ENCODE data around the gene DNER. TPM values are rescaled to one million over a fixed set of nuclear protein-coding genes. Genes with fewer than 3 reads are reported as not detected.
"Not testable (repeated sequence)": the region's sequence is repeated elsewhere in the genome, so short reads cannot be mapped to it uniquely, and the experiment has no call there.

The DNER gene
- total and polyA plus RNA-seq, 2 of the 4 experiments (the other 2 are of a cell fraction): under 0.01 to 0.14 TPM

DNA sequence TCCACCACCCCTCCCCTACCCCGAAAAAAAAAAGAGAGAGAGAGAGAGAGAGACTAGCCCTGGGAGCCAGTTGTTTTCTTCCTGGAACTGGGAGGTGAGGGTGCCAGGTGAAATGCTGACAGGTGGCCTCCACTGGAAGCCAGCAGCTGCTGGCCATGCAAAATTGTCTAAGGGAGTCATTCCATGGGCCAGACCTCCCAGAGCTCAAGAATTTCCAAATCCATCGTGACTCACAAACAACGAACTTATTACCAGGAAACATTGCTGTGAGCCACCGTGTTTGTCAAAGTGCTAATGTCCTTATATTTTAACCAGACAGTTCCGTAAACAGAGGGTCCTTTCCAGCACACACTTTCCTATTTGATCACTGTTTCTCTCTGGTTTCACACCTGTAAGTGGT lies 374.7 kb downstream of the DNER start:
- Histone ChIP-seq H3K79me1 (ENCODE audit: low read depth in 1 of 2, low read length in 2 of 2) (no peaks in the 10 kb centered on the region), H3K56ac (ENCODE audit: extremely low read depth, insufficient read depth, low read length) (no peak overlapping the region), H4K5ac (ENCODE audit: low read depth, low read length) (no peak overlapping the region), H2AFZ (replicated peaks; ENCODE audit: low read length, poor library complexity) (no peak overlapping the region), H3K27ac (ENCODE audit: insufficient read depth, low read length) (no peak overlapping the region), H3K9ac (ENCODE audit: low read depth, low read length) (no peak overlapping the region), H3K14ac (replicated peaks; ENCODE audit: low read depth, low read length) (no peak overlapping the region), H3K18ac (ENCODE audit: low read depth, low read length) (no peak overlapping the region), H2BK120ac (ENCODE audit: low read depth, low read length) (no peak overlapping the region), H2BK5ac (ENCODE audit: low read depth, low read length, poor library complexity, severe bottlenecking) (no peak overlapping the region), H4K91ac (ENCODE audit: insufficient read depth, low read depth, low read length) (no peak overlapping the region), H3K36me3 (ENCODE audit: control insufficient read depth, insufficient read depth, low read length) (no peaks in the 10 kb centered on the region), H4K8ac (ENCODE audit: low read depth in 2 of 2, low read length in 2 of 2) (no peak overlapping the region), H3K4me2 (ENCODE audit: low read depth, low read length) (no peak overlapping the region), H3K4me1 (ENCODE audit: control insufficient read depth, insufficient read depth, low read length) (no peaks in the 10 kb centered on the region), H3K9me3 (ENCODE audit: control insufficient read depth, insufficient read depth, low read length) (peaks cover 7% of the 10 kb centered on the region; the same call in 1 of the 2 replicates), H2AK9ac (replicated peaks; ENCODE audit: low read depth, low read length, poor library complexity) (no peak overlapping the region), H2BK15ac (ENCODE audit: low read depth, low read length) (no peak overlapping the region), H2AK5ac (ENCODE audit: low read depth, low read length) (no peak overlapping the region), H3K23ac (ENCODE audit: low read depth, low read length) (no peak overlapping the region), H3K9me1 (ENCODE audit: insufficient read depth, low read length) (no peaks in the 10 kb centered on the region), H3K4me3 (ENCODE audit: insufficient read depth, low read depth, low read length) (no peak overlapping the region), H2BK20ac (ENCODE audit: low read depth, low read length) (no peak overlapping the region), H3K27me3 (ENCODE audit: control insufficient read depth, insufficient read depth, low read length) (no peaks in the 10 kb centered on the region), H4K20me1 (ENCODE audit: insufficient read depth, low read length) (no peaks in the 10 kb centered on the region), H3K4ac (ENCODE audit: low read depth, low read length) (no peak overlapping the region)
- in situ Hi-C loops (cut with MboI; ENCODE audit: low sequenced_read_pairs) (no loop called here), dilution Hi-C loops (cut with HindIII; ENCODE audit: low sequenced_read_pairs, unreplicated experiment) (no loop called here), intact Hi-C loops (cut with micrococcal nuclease) (no loop called here)
- BruUV-seq (replicated peaks): no TSS peak
- TF ChIP-seq USF2 (IDR thresholded peaks at IDR 0.05; ENCODE audit: low read depth, low read length) (no peak), RCOR1 (IDR thresholded peaks at IDR 0.05; ENCODE audit: insufficient replicate concordance, low read length) (no peak), FOS (IDR thresholded peaks at IDR 0.05; ENCODE audit: low read depth, low read length) (no peak), MAFK (IDR thresholded peaks at IDR 0.05; ENCODE audit: low read depth, low read length) (no peak), RAD21 (IDR thresholded peaks at IDR 0.05; ENCODE audit: low read length) (no peak), ELK1 (IDR thresholded peaks at IDR 0.05; ENCODE audit: borderline replicate concordance, low read depth, low read length) (no peak)
- POLR2A ChIA-PET (ENCODE audit: unreplicated experiment): no interaction called here
- CTCF ChIA-PET: no interaction called here
- ATAC-seq (ENCODE audit: low read depth): no peak
- DNase-seq: no peak
- no CpG with 5 or more reads among the region's 5 CpGs for WGBS, 2 experiments (ENCODE audit: extremely low coverage in 2 of 2, insufficient read length in 1 of 2)

GRCh38 chr2:229339171-229339570 lies 375.2 kb downstream of the DNER start:
- H3K27me3 ChIP-seq (ENCODE audit: control insufficient read depth, insufficient read depth, low read length); H2BK120ac ChIP-seq (ENCODE audit: low read depth, low read length); CTCF ChIA-PET; H3K4me1 ChIP-seq (ENCODE audit: control insufficient read depth, insufficient read depth, low read length); H3K14ac ChIP-seq (replicated peaks; ENCODE audit: low read depth, low read length); H4K8ac ChIP-seq (ENCODE audit: low read depth in 2 of 2, low read length in 2 of 2); H3K79me1 ChIP-seq (ENCODE audit: low read depth in 1 of 2, low read length in 2 of 2); H2AK9ac ChIP-seq (replicated peaks; ENCODE audit: low read depth, low read length, poor library complexity); in situ Hi-C loops (cut with MboI; ENCODE audit: low sequenced_read_pairs); H4K20me1 ChIP-seq (ENCODE audit: insufficient read depth, low read length); H2BK20ac ChIP-seq (ENCODE audit: low read depth, low read length); DNase-seq; H4K91ac ChIP-seq (ENCODE audit: insufficient read depth, low read depth, low read length); H3K56ac ChIP-seq (ENCODE audit: extremely low read depth, insufficient read depth, low read length); H2BK15ac ChIP-seq (ENCODE audit: low read depth, low read length); H3K36me3 ChIP-seq (ENCODE audit: control insufficient read depth, insufficient read depth, low read length); dilution Hi-C loops (cut with HindIII; ENCODE audit: low sequenced_read_pairs, unreplicated experiment); intact Hi-C loops (cut with micrococcal nuclease); H3K4ac ChIP-seq (ENCODE audit: low read depth, low read length); H3K4me3 ChIP-seq (ENCODE audit: insufficient read depth, low read depth, low read length); ATAC-seq (ENCODE audit: low read depth); H3K18ac ChIP-seq (ENCODE audit: low read depth, low read length); H3K4me2 ChIP-seq (ENCODE audit: low read depth, low read length); H3K27ac ChIP-seq (ENCODE audit: insufficient read depth, low read length); POLR2A ChIA-PET (ENCODE audit: unreplicated experiment); BruUV-seq (replicated peaks); H3K9ac ChIP-seq (ENCODE audit: low read depth, low read length); H2AK5ac ChIP-seq (ENCODE audit: low read depth, low read length); H2BK5ac ChIP-seq (ENCODE audit: low read depth, low read length, poor library complexity, severe bottlenecking); H3K23ac ChIP-seq (ENCODE audit: low read depth, low read length); H3K9me1 ChIP-seq (ENCODE audit: insufficient read depth, low read length); H4K5ac ChIP-seq (ENCODE audit: low read depth, low read length); H3K9me3 ChIP-seq (ENCODE audit: control insufficient read depth, insufficient read depth, low read length); H2AFZ ChIP-seq (replicated peaks; ENCODE audit: low read length, poor library complexity): not testable (repeated sequence)
- WGBS, 2 experiments (ENCODE audit: extremely low coverage in 2 of 2, insufficient read length in 1 of 2): no CpG with 5 or more reads among the region's 4 CpGs

Measured in IMR-90 (cell line).